Measurements from ENCODE around the gene SLC30A1. TPM values are rescaled to one million over a fixed set of nuclear protein-coding genes. Genes with fewer than 3 reads are reported as not detected.

The SLC30A1 gene
- polyA plus RNA-seq, 3 donors, result 11.9 to 15.4 (median 13.2) TPM

GRCh38 chr1:211547710-211548109, 31.3 kb downstream of the SLC30A1 start:
- H3K4me3 ChIP-seq (replicated peaks in 1 of 3; ENCODE audit: low read depth in 2 of 3, low read length in 3 of 3), result no peak overlapping the region
- H3K27ac ChIP-seq (ENCODE audit: low read depth in 1 of 2, low read length in 2 of 2), result no peak overlapping the region
- DNase-seq, result no peak
- 92% methylated on average over 6 of the region's 6 CpGs for WGBS (ENCODE audit: insufficient coverage)
- H3K4me1 Mint-ChIP-seq, result peaks cover 13% of the 10 kb centered on the region
- H2AFZ ChIP-seq (ENCODE audit: insufficient read depth, low read depth, low read length, poor library complexity, severe bottlenecking), result no peak overlapping the region
- H3K9me3 ChIP-seq (replicated peaks in 1 of 2; ENCODE audit: control insufficient read depth in 1 of 2, insufficient read depth in 1 of 2, low read length in 2 of 2), result no peaks in the 10 kb centered on the region
- no peaks in the 10 kb centered on the region for H3K36me3 ChIP-seq (replicated peaks in 1 of 2; ENCODE audit: control insufficient read depth in 1 of 2, insufficient read depth in 2 of 2, low read length in 2 of 2)
- intact Hi-C loops (cut with micrococcal nuclease), result no loop called here
- H3K27me3 ChIP-seq (ENCODE audit: control insufficient read depth in 2 of 2, insufficient read depth in 2 of 2, low read length in 2 of 2), result no peaks in the 10 kb centered on the region
- no peak overlapping the region for H3K27ac Mint-ChIP-seq
- H3K4me1 ChIP-seq (ENCODE audit: control insufficient read depth in 1 of 2, insufficient read depth in 2 of 2, low read length in 2 of 2), result peaks cover 8 to 15% of the 10 kb centered on the region in 2 donors
- no peak overlapping the region for H3K4me3 Mint-ChIP-seq
- peaks cover 0 to 5% (median 1%) of the 10 kb centered on the region in 3 donors for H3K27me3 Mint-ChIP-seq (ENCODE audit: low read depth in 3 of 3)
- no peak overlapping the region for H3K9ac ChIP-seq (ENCODE audit: insufficient read depth, low read length, poor library complexity, severe bottlenecking)
- no peaks in the 10 kb centered on the region for H4K20me1 ChIP-seq (ENCODE audit: insufficient read depth, low read length)
- H3K9me3 Mint-ChIP-seq, result peaks cover 0 to 2% (median 0%) of the 10 kb centered on the region in 7 donors
- H3K79me2 ChIP-seq (ENCODE audit: insufficient read depth, low read length), result no peaks in the 10 kb centered on the region
- no peak overlapping the region for H3K4me2 ChIP-seq (replicated peaks; ENCODE audit: extremely low read depth, low read length, poor library complexity, severe bottlenecking)
- H3K36me3 Mint-ChIP-seq, result no peaks in the 10 kb centered on the region
- no peak for TF ChIP-seq CTCF (IDR thresholded peaks at IDR 0.05)

- Mint-ChIP-seq H3K4me3 (no peak overlapping the region), H3K36me3 (no peaks in the 10 kb centered on the region), H3K27ac (no peak overlapping the region), H3K9me3 (peaks cover 0 to 1% (median under 1%) of the 10 kb centered on the region in 7 donors), H3K4me1 (peaks cover 3% of the 10 kb centered on the region), H3K27me3 (ENCODE audit: low read depth in 3 of 3) (peaks cover 0 to 5% (median 3%) of the 10 kb centered on the region in 3 donors)
- no peaks in the 10 kb centered on the region for H3K79me2 ChIP-seq (ENCODE audit: insufficient read depth, low read length)
- WGBS (ENCODE audit: insufficient coverage), result 93% methylated on average over 7 of the region's 7 CpGs
- H4K20me1 ChIP-seq (ENCODE audit: insufficient read depth, low read length), result no peaks in the 10 kb centered on the region
- H2AFZ ChIP-seq (ENCODE audit: insufficient read depth, low read depth, low read length, poor library complexity, severe bottlenecking), result no peak overlapping the region
- H3K27me3 ChIP-seq (ENCODE audit: control insufficient read depth in 2 of 2, insufficient read depth in 2 of 2, low read length in 2 of 2), result no peaks in the 10 kb centered on the region
- no peak overlapping the region for H3K27ac ChIP-seq (ENCODE audit: low read depth in 1 of 2, low read length in 2 of 2)
- TF ChIP-seq CTCF (IDR thresholded peaks at IDR 0.05), result no peak
- no peak overlapping the region for H3K4me3 ChIP-seq (replicated peaks in 1 of 3; ENCODE audit: low read depth in 2 of 3, low read length in 3 of 3)
- no peak overlapping the region for H3K4me2 ChIP-seq (replicated peaks; ENCODE audit: extremely low read depth, low read length, poor library complexity, severe bottlenecking)
- intact Hi-C loops (cut with micrococcal nuclease), result no loop called here
- H3K9me3 ChIP-seq (replicated peaks in 1 of 2; ENCODE audit: control insufficient read depth in 1 of 2, insufficient read depth in 1 of 2, low read length in 2 of 2), result no peaks in the 10 kb centered on the region
- DNase-seq, result no peak
- H3K36me3 ChIP-seq (replicated peaks in 1 of 2; ENCODE audit: control insufficient read depth in 1 of 2, insufficient read depth in 2 of 2, low read length in 2 of 2), result no peaks in the 10 kb centered on the region
- H3K9ac ChIP-seq (ENCODE audit: insufficient read depth, low read length, poor library complexity, severe bottlenecking), result no peak overlapping the region
- H3K4me1 ChIP-seq (ENCODE audit: control insufficient read depth in 1 of 2, insufficient read depth in 2 of 2, low read length in 2 of 2), result peaks cover 2 to 4% of the 10 kb centered on the region in 2 donors
These were observed 32.4 kb downstream of the SLC30A1 start for GRCh38 chr1:211546543-211546942.

All from CD14-positive monocyte (primary cell).